Hair follicular keratinocyte (primary cell): ENCODE measurements around the gene AKT3. TPM values are rescaled to one million over a fixed set of nuclear protein-coding genes. Genes with fewer than 3 reads are reported as not detected.

Experiments used
- total RNA-seq: library from RNA; depleted of rRNA; stranded (reverse); fragments of >200 nt; gene quantifications from 2 replicates; pipeline ENCODE4 v1.2.3, GENCODE V29; 2015

The AKT3 gene
- 6.6 and 10.9 TPM in 2 replicates for total RNA-seq

DNA sequence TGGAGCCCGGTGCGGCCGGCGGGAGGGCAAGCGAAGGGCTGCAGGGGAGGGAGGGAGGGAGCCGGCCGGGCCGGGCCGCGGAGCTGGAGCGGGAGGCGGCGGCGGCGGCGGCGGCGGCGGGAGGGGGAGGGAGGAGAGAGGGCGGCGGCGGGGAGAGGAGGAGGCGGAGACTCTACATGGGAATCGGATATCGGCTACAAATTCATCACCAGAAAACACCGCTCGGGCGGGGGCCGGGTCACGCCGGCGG is at the start of gene AKT3:
TSS of gene AKT3 (minus strand) at position 42 of the 250 bp plus-strand sequence. CDS start 7,073 bp downstream, outside the sequence.

Other genes with a start within 250 kb of the AKT3 start
- gene ZBTB18, start 201.0 kb upstream of the AKT3 start, total RNA-seq = 2.6 and 4.3 TPM in 2 replicates